Upper lobe of left lung (tissue), 6 donors: ENCODE results near the gene AP3D1. TPM values are rescaled to one million over a fixed set of nuclear protein-coding genes. Genes with fewer than 3 reads are reported as not detected.

Source experiments
- ATAC-seq, 2 donors: fragments of 200-7000 bp; cut with Tn5 transposase; one replicate each; pipeline ENCODE4 v1.9.1; 2022; ENCODE audit warnings: mild to moderate bottlenecking in 2 of 2, moderate library complexity in 2 of 2; ENCODE audit not compliant: low FRiP score in 2 of 2
- DNase-seq, 2 donors: peaks; one replicate each; pipeline ENCODE4 v3.0.0-alpha.2; 2019 to 2020
- H3K27ac ChIP-seq, 4 donors: fragments of 200-600 bp; sonication (generic); one replicate each; pipeline ENCODE4 v1.5.1; 2016 to 2019
- H3K27me3 ChIP-seq, 4 donors: fragments of 200-600 bp; sonication (generic); one replicate each; pipeline ENCODE4 v1.5.1; 2017 to 2019
- H3K36me3 ChIP-seq, 4 donors: fragments of 200-600 bp; sonication (generic); one replicate each; pipeline ENCODE4 v1.5.1; 2016 to 2019
- H3K4me1 ChIP-seq, 4 donors: fragments of 200-600 bp; sonication (generic); one replicate each; pipeline ENCODE4 v1.5.1; 2018 to 2019
- H3K4me3 ChIP-seq, 4 donors: fragments of 200-600 bp; sonication (generic); one replicate each; pipeline ENCODE4 v1.5.1; 2017 to 2019; ENCODE audit warnings: mild to moderate bottlenecking in 2 of 4, moderate library complexity in 1 of 4
- H3K9me3 ChIP-seq, 4 donors: fragments of 200-600 bp; sonication (generic); one replicate each; pipeline ENCODE4 v1.5.1; 2018 to 2019
- EP300 ChIP-seq, 4 donors: sonication (generic); formaldehyde crosslinking; IDR thresholded peaks; one replicate each; pipeline ENCODE4 v1.5.1; 2017; ENCODE audit warnings: antibody characterized with exemption in 4 of 4, control low read depth in 2 of 4
- POLR2A ChIP-seq, 4 donors: fragments of 450-650 bp; IDR thresholded peaks; one replicate each; pipeline ENCODE4 v1.5.1; 2016 to 2017; ENCODE audit warnings: antibody characterized with exemption in 4 of 4, mild to moderate bottlenecking in 2 of 4
- POLR2AphosphoS5 ChIP-seq, 2 donors: sonication (generic); formaldehyde crosslinking; IDR thresholded peaks; one replicate each; pipeline ENCODE4 v1.5.1; 2017; ENCODE audit warnings: antibody characterized with exemption in 2 of 2
- WGBS, 2 donors: methylation state at CpG; one replicate each; pipeline ENCODE4 v1.1.5; 2017 to 2018; 5-methylcytosine and 5-hydroxymethylcytosine counted together
- total RNA-seq, 6 donors: library from RNA; depleted of rRNA in 4 of 6; stranded (reverse); fragments of >200 nt in 4 of 6; gene quantifications; one replicate each; pipeline versions ENCODE4 v1.1.0 to v1.2.1, GENCODE V29; 2016 to 2021
- TF ChIP-seq, protein P1 (sequence below), 6 experiments: fragments of 450-650 bp in 4 of 6; fragments of 200-600 bp in 2 of 6; sonication (generic) in 2 of 6; IDR thresholded peaks; one replicate each; pipeline ENCODE4 v1.5.1; 2016 to 2019; ENCODE audit warnings: antibody characterized with exemption in 6 of 6
- donor health status: DM: no; HTN: no; CAD: no; lungs with moderate emphysema.
- donor health status: DM: no; HTN: yes; CAD: no; lungs with severe emphysema.

AP3D1 gene
- total RNA-seq, 6 donors from 2014 or later = 73.5 to 180 (median 115) TPM

DNA sequence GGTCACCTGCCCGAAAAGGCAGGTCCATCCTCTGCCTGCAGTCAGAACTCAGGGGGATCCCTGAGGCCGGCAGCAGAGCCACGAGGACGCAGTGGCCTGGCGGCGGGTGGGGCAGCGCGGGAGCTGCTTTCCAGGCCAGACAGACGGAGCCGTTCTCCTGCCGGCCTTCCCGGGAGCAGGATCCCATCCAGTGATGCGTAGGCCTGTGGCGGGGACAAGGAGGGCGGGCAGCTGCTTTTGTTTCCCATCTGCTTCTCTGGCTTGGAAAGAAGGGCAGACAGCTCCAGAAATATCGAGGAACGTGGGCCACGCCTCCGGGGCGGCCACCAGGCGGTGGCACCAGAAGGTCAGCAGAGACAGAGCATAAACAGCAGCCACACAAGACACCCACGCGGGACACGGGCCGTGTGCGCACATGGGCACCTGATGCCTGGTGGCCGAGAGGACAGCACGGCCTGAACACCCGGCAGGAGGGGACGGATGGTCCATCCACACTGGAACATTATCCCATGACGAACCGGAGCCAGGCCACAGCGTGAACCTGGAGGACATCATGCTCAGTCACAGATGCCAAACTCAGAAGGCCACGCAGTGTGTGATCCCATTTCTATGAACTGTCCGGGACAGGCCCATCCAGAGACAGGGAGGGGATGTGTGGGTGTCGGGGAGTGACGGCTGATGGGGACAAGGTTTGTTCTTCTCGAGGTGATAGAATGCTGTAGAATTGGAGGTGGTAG is 86.4 kb downstream of the AP3D1 start:
- TF ChIP-seq EP300 (IDR thresholded peaks at IDR 0.05) = peak; percentile 8 to 99 (median 74)
- peak in 1 of 4 donors; percentile 28 for TF ChIP-seq POLR2A (IDR thresholded peaks at IDR 0.05)
- TF ChIP-seq, protein P1, sequence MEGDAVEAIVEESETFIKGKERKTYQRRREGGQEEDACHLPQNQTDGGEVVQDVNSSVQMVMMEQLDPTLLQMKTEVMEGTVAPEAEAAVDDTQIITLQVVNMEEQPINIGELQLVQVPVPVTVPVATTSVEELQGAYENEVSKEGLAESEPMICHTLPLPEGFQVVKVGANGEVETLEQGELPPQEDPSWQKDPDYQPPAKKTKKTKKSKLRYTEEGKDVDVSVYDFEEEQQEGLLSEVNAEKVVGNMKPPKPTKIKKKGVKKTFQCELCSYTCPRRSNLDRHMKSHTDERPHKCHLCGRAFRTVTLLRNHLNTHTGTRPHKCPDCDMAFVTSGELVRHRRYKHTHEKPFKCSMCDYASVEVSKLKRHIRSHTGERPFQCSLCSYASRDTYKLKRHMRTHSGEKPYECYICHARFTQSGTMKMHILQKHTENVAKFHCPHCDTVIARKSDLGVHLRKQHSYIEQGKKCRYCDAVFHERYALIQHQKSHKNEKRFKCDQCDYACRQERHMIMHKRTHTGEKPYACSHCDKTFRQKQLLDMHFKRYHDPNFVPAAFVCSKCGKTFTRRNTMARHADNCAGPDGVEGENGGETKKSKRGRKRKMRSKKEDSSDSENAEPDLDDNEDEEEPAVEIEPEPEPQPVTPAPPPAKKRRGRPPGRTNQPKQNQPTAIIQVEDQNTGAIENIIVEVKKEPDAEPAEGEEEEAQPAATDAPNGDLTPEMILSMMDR (IDR thresholded peaks at IDR 0.05) = peak in 3 of 6 experiments; percentile 7 to 15 (median 15)
- peak; percentile 62 to 86 for TF ChIP-seq POLR2AphosphoS5 (IDR thresholded peaks at IDR 0.05)
- Histone ChIP-seq H3K9me3 (no peaks in the 10 kb centered on the region), H3K4me1 (peaks cover 28 to 44% (median 32%) of the 10 kb centered on the region in 4 donors), H3K36me3 (no peaks in the 10 kb centered on the region), H3K27me3 (no peaks in the 10 kb centered on the region), H3K27ac (peak overlapping the region; percentile 66 to 100 (median 77)), H3K4me3 (no peak overlapping the region)
- peak; percentile 35 to 88 for DNase-seq
- ATAC-seq = no peak
- WGBS, 2 donors = 67 to 84% methylated on average over 8 to 38 of the region's 38 CpGs

DNA sequence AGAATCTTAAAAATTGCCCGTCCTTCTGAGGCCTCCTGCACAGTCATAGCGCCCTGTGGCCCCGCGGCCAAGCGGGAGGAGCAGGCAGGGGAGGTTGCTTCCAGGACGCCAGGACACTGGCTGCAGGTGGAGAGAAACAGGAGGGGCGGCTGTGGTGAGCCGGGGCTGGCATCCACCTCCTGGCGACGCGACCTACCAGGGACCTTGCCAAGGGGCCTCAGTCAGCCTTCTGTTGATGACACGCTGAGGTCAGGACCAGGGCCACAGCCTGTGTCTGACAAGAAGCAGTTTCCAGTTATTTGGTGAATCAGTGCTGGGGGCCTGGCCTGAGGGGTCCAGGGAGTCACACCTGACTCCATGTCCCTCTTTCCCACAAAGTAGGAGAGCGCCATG is 87.0 kb downstream of the AP3D1 start:
- Histone ChIP-seq H3K4me1 (peaks cover 28 to 44% (median 32%) of the 10 kb centered on the region in 4 donors), H3K9me3 (no peaks in the 10 kb centered on the region), H3K27ac (peak overlapping the region; percentile 66 to 100 (median 77)), H3K27me3 (no peaks in the 10 kb centered on the region), H3K4me3 (no peak overlapping the region), H3K36me3 (no peaks in the 10 kb centered on the region)
- peak in 1 of 2 donors; percentile 65 for DNase-seq
- 84 to 87% methylated on average over 11 to 13 of the region's 13 CpGs for WGBS, 2 donors
- ATAC-seq = no peak
- TF ChIP-seq, protein P1 (IDR thresholded peaks at IDR 0.05) = no peak
- no peak for TF ChIP-seq EP300 (IDR thresholded peaks at IDR 0.05)
- no peak for TF ChIP-seq POLR2AphosphoS5 (IDR thresholded peaks at IDR 0.05)
- TF ChIP-seq POLR2A (IDR thresholded peaks at IDR 0.05) = no peak

DNA sequence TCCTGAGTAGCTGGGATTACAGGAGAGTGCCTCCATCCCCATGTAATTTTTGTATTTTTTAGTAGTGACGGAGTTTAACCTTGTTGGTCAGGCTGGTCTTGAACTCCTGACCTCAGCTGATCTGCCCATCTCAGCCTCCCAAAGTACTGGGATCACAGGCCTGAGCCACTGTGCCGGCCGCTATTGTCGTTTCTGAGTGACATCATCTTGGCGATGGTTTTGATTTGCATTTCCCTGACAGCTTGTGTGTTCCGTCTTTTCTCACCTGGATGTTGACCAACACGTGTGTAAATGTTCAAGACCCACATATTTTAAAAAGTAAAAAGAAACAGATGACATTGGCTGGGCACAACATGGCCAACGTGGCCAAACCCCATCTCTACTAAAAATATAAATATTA is 87.5 kb downstream of the AP3D1 start:
- Histone ChIP-seq H3K27ac (peak overlapping the region in 3 of 4 donors; percentile 69 to 100 (median 85)), H3K4me3 (no peak overlapping the region), H3K36me3 (no peaks in the 10 kb centered on the region), H3K9me3 (no peaks in the 10 kb centered on the region), H3K4me1 (peaks cover 30 to 44% (median 33%) of the 10 kb centered on the region in 4 donors), H3K27me3 (no peaks in the 10 kb centered on the region)
- no peak for DNase-seq
- TF ChIP-seq EP300 (IDR thresholded peaks at IDR 0.05) = no peak
- no peak for TF ChIP-seq POLR2A (IDR thresholded peaks at IDR 0.05)
- no peak for TF ChIP-seq POLR2AphosphoS5 (IDR thresholded peaks at IDR 0.05)
- TF ChIP-seq, protein P1 (IDR thresholded peaks at IDR 0.05) = no peak
- ATAC-seq = no peak
- WGBS, 2 donors = 78 to 82% methylated on average over 8 of the region's 8 CpGs

DNA sequence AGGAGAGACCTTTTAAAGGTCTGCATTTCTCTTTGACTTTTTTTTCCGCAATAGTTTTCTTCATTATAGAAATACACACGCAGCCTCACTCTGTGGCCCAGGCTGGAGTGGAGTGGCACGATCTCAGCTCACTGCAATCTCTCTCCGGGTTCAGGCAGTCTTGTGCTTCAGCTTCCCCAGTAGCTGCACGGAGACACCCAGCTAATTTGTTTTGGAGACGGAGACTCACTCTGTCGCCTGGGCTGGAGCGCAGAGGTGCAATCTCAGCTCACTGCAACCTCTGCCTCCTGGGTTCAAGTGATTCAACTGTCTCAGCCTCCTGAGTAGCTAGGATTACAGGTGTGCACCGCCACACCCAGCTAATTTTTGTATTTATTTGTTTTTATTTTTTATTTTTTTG is 88.6 kb downstream of the AP3D1 start:
- H3K4me1 ChIP-seq = peaks cover 34 to 54% (median 36%) of the 10 kb centered on the region in 4 donors
- H3K4me3 ChIP-seq = no peak overlapping the region
- TF ChIP-seq POLR2AphosphoS5 (IDR thresholded peaks at IDR 0.05) = no peak
- TF ChIP-seq POLR2A (IDR thresholded peaks at IDR 0.05) = no peak
- no peak for TF ChIP-seq EP300 (IDR thresholded peaks at IDR 0.05)
- TF ChIP-seq, protein P1 (IDR thresholded peaks at IDR 0.05) = no peak
- no peaks in the 10 kb centered on the region for H3K36me3 ChIP-seq
- no peaks in the 10 kb centered on the region for H3K9me3 ChIP-seq
- H3K27ac ChIP-seq = peak overlapping the region in 2 of 4 donors; percentile 97 to 100
- DNase-seq (no peak), ATAC-seq (no peak)
- no peaks in the 10 kb centered on the region for H3K27me3 ChIP-seq
- 86 to 87% methylated on average over 9 of the region's 9 CpGs for WGBS, 2 donors
